ENCODE results near the gene PRR5L.

The PRR5L gene

DNA sequence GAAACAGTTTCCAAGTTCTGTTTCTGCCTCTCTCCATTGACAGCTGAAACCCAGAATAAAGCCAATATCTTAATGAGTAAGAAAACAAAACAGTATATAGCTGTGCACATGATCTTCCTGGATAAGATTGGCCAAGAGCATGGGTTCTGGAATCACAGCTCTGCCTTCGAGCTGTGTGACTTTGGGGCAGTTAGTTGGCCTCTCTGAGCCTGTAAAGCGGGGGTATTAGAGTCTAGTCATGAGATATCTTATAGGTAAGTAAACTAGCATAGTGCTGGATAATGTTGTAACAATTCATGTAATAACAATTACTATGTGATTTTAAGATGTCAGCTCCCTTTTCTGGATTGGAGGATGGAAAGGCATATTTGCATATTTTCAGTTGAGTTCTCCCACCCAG, 140.5 kb downstream of the PRR5L start:
- no peak for DNase-seq (ENCODE audit: low read depth)

DNA sequence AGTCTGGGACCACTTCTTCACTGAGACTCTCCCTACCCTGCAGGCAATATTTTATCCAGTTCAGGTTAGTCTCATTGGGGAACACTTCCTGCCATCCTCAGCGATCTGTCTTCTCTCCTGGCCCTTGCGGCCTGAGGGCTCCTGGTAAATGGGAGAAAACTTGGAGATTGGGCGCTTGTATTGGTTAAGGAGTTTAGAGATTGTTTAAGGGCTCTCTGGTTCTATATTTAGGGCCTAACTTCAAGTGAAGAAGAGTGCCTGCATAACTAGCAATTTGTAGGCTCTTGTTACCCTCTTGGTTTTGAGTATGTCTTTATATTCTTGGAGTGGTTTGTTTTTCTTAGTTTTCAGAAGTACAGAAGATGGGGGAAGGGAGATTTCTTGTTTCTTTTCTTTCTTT, 141.3 kb downstream of the PRR5L start:
- no peak for DNase-seq (ENCODE audit: low read depth)

DNA sequence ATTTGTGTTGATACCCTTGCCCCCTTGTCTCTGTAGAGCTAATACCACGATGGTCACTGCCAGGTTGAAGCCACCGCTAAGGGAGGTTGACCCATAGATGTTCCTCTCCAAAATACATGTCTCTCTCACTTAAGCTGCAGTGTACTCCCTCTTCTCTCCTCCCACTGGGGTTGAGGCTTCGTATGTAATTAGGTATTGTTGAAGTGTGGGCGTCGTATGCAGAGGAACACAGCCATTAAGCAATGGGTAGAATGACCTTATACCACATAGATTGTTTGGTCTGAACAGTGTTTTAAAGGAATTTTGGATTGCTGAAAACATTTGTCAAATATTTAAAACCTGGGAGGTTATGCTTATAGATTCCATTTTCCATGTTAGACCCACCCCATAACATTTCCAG, 142.0 kb downstream of the PRR5L start:
- DNase-seq (ENCODE audit: low read depth), result no peak

DNA sequence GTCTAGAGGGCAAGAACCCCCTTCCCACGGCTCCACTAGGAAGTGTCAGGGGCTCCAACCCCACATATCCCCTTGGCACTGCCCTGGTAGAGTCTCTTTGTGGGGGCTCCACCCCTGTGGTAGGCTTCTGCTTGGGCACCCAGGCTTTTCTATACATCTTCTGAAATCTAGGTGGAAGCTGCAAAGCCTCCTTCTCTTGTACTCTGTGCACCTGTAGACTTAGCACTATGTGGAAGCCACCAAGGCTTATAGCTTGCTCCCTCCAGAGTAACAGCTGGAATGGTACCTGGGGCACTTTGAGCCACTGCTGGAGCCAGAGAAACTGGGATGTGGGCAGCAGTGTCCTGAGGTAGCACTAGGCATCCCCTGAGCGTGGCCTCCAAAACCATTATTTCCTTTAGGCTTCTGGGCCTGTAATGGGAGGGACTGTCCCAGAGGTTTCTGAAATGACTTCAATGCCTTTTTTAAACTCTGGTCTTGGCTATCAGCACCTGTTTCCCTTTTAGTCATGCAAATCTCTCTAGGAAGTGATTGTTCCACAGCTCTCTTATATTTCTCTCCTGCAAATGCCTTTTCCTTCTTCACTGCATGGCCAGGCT, 145.6 kb downstream of the PRR5L start:
- DNase-seq (ENCODE audit: low read depth), result no peak

DNA sequence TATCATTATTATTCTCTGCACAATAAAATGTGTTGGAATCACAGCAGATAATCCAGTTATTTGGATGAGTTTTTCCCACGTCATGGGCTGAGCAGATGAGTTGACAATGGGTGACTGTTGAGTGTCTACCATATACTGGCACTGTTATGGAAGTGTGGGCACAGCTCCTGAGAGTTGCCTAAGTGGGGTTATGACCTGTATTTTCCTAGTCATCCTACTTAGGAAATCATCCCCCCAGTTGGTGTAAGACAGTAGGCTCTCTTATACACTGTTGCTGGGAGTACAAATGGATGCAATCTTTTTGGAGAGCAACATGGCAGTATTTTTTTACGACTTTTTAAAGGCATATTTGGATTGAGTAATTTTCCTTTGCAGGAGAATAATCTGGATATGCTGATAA, 147.6 kb downstream of the PRR5L start:
- no peak for DNase-seq (ENCODE audit: low read depth)

DNA sequence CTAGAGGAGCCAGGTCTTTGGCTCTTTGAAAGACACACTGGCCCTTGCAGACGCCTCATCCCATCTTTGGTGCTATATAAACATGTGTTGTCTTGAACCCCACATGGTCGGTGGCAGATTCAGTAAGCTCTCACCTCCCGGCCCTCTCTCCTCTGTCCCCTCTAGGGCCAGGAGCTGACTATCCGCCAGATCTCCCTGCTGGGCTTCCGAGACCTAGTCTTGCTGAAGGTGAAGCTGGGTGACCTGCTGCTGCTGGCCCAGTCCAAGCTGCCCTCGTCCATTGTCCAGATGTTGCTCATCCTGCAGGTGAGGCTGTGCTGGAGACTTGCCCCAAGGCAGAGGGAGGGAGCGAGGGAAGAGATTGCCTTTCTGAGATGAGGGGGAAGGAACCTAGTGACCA, 150.0 kb downstream of the PRR5L start:
- DNase-seq (ENCODE audit: low read depth), result no peak

DNA sequence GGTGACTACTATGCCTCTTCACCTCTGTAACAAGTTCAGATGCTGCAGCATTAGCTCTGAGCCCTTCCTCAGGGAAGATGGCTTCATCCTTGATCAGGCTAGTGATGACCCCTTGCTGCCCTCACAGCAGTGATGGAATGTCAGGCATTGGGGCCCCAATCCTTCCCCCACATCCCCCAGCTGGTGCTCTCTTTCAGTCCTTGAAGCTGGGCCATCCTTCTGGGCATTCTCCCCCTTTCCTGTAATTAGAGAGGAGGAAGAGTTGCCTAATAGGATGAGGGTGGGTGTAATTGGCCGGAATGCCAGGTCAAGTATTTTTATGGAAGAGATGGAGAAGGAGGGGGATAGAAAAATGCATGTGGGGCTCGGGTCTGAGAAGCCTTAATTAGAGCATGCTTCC, 151.4 kb downstream of the PRR5L start:
- no peak for DNase-seq (ENCODE audit: low read depth)

DNA sequence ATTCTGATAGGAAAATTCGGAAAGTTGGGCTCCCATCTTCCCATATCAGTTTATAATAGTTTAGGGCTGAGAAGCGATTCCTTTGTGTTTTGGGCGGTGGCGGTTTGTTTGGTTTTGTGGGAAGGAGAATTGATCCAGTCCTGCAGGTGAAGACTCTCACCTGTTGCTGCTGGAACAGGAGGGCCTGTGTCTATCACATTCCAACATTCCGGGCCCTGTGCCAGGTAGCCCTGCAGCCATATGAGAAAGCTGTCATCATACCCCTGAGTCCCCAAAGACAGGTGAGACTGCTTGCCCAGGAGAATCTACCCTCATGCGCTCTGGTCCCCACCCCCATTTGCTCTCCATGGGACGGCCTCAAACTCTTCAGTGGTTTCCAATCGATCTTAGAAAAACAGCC, 151.9 kb downstream of the PRR5L start:
- DNase-seq (ENCODE audit: low read depth), result no peak

DNA sequence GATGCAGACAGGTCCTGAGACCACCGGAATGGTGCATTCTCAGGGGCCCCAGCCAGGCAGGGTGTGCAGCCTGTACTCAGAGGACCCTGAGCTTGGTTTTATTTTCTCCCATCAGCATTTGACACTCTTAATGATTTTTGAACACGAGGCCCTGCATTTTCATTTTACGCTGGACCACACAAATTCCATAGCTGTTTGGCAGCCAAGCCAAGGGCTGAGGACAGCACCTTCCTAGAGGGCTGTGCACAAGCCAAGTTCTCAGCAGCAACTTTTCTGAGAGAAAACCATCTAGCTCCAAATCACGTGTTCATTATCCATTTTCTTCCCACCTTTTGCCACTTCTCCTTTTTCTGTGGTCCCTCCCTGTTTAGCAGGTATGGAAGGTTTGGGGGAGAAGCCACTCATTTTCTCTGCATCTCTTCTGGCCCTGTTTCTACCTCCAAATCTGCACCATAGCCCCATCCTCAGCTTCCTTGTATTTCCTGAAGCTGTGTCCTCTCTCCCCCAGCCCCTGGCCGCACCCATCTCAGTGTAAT, 153.5 kb downstream of the PRR5L start:
- no peak for DNase-seq (ENCODE audit: low read depth)

DNA sequence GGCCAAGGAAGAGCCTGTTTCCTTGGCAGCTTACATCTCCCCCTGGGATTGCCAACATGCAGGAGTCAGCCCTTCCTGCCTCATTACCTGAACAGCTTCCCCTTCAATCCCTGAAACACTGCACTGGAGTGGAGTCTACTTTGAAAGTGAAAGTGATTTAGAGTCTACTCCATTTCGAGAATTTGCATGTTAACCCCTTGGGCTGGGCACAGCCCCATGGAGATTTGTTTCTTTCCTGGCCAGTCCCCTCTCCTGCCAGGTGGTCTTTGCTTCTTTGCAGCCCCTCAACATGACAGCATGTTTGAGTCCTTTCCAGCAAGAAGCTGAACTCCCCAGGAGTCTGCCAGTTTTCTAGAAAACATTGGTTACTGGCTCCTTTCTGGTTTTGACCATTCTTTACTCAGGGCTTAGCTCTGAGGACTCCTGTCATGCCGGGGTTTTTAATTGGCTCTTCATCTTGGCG, 154.1 kb downstream of the PRR5L start:
- no peak for DNase-seq (ENCODE audit: low read depth)

DNA sequence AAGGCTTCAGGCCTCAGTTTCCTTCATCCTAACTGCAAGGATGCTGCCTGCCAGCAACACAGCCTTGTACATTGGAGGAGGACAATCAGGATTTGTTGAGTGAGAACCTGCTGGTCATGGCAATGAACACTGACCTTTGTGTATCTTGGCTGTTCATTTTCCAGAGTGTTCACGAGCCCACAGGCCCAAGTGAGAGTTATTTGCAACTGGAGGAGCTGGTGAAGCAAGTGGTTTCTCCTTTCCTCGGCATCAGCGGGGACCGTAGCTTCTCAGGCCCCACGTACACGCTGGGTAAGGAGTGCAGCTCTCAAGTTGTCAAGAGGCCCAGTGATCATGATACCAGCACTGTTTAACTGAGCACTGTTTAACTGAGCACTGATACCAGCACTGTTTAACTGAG, 155.0 kb downstream of the PRR5L start:
- no peak for DNase-seq (ENCODE audit: low read depth)

DNA sequence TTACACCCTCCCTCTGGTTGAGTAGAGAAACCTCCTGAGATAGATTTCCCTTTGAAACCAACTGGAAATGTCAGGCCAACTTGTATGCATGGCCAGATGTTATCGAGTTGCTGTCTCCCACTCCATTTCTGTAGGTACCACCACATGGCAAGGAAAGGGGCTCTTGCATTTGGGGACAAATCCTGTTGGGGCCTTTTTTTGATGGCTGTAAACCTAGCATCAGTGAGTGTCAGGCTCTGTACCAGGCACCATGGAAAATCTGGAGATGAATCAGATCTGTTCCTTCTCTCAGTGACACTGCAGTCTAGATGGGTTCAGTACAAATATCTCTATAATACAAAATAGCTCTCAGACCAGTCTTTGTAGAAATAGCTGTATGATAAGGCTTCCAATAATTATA, 155.6 kb downstream of the PRR5L start:
- DNase-seq (ENCODE audit: low read depth), result no peak

DNA sequence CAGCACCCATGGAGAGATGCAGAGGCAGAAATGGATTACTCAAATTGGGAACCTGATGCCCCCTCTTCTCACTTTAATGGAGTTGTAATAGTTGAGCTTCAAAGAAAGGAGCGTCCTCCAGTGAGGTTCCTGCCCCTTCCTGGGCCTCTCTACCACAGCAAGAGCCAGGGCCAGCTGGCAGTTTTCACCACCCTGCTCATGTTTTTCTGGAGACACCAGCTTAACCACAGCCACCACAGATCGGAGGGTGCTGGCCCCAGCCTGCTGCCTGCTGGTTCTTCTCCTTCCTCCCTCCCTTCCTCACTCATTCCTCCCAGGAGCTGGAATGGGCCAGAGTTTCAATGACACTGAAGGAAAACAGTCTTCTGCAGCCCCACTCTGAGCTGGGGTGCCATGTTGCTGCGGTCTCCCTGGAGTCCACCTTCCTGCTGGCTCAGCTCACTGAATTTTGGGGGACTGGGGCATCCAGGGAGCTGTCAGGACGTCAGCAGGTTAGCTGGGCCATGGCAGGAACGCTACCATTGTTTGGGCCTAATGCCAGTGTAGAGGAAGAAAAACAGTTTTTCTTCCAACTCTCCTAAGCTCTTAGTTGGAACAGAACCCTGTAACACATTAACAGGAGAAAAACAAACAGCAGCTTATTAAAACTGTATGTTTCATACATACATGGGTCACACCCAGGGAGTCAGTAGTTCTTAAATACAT, 156.3 kb downstream of the PRR5L start:
- DNase-seq (ENCODE audit: low read depth), result no peak

DNA sequence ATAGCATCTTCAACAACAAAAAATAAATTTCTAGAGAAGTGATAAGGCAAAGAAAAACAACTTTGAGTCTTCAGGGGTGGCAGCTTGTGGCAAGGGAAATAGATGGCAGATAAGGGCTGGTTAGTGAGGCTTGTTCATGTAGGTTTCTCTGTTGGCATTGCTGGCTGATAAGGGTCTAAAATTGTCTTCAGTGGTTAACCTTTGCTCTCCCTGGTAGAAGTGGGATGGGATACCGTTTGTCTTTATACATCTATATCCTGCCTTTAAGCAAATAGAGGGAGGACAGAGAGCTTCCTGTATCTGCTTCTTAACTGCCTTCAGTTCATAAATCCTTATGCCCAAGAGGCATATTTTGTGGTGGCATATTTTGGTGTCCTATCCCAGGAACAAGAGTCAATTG, 156.9 kb downstream of the PRR5L start:
- DNase-seq (ENCODE audit: low read depth), result no peak

DNA sequence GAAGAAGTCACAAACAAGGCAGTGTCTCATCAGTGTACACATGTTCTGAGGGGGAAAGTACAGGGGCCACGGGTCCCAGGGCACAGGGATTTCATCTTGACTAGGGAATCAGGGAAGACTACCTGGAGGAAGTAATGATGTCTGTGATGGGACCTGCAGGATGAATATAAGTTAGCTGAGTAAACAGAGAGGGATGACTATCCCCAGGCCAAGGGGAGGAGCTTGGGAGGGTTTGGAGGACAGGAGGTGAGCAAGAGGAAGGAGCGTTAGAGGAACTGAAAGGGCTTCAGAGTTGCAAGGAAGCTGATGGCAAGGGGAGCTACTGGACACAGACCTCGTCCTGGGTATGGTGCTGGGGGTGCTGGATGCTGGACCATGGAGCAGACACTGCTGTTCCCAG, 157.6 kb downstream of the PRR5L start:
- no peak for DNase-seq (ENCODE audit: low read depth)

DNA sequence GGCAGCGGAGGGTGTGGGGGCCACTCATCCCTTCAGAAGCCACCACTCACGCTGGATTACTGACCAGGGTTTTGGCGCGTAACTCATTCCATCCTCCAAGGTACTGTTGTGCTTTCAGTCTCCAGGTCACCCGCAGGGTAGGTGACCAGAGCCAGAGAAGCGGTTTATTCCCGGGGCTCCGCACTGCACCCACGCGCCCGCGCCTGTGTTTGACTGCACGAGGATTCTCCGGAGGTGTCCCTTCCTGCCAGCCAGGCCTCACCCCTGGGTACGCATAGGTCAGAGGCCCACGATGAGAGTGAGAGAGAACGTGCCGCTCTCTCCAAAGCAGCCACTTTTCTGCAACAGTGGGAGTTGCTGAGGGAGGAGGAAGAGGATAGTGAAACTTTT, 158.5 kb downstream of the PRR5L start:
- DNase-seq (ENCODE audit: low read depth), result no peak

DNA sequence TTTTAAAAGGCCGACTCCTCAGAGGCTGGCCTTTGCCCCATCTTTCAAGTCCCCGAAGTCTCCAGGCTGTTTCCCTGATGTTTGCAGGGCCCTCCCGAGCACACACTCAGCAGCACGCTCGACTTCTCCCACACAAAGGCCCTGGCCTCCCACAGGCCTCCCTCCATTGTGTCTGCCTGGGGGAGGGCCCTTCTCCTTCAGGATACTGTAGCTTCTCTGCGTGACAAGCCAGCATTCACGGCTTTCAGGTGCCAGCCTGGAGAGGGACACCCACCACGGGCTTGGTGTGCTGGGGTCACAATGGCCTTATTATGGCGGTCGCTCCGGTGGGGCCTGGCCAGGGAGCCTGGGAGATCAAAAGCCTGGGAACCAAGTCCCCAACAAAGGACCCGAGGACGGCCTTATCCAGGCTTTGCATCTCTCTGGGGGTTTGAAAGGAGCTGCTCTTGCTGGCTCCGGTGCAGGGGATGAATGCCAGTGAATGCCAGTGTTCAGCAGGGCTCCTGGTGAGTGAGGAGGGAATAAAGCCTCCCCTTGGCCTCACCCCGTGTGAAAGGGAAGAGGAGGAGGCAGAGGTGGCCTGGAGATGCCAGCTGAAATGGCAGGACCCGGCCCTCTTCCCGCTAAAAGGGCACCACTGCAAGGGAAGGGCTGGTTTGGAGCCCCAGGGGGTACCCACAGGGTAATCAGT, 159.0 kb downstream of the PRR5L start:
- no peak for DNase-seq (ENCODE audit: low read depth)

DNA sequence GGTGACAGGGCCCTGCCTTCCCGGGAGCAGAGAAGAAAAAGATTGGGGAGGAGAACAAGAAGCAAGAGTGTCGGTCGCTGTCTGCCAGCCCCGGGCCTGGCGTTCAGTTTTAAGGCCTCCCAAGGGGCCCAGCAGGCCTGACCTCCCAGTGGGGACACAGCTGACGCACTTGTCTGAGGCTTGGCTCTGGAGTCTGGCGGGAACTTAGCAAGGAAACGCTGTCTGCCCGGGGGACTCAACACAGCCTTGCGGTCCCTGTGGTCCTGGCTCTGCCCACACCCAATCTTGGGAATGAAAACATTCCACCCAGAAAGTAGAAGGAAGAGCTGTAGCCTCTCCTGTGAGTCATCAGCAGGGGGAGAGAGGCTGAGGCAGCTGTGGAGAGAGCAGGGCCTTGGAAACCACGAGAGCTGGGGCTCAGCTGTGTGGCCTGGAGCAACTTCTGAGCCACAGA, 159.6 kb downstream of the PRR5L start:
- DNase-seq (ENCODE audit: low read depth), result no peak

DNA sequence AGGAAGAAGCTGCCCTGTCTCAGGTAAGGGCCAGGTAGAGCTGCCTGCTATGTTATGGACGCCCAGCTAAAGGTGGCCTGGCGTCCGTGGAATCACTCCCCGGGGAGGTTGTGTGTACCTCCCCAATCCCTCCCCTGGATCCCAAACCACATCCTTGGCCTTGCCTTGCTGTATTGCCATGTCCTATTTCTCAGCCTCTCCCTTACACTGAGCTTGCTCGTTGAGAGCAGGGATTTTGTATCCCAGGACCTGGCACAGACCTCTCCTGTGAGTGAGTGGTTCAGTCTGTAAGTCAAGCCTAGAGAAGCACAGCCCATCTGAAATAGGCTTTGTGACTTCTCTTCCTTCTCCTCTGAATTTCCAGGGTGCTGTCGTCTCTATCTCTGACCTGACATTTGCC, 160.1 kb downstream of the PRR5L start:
- DNase-seq (ENCODE audit: low read depth), result no peak

DNA sequence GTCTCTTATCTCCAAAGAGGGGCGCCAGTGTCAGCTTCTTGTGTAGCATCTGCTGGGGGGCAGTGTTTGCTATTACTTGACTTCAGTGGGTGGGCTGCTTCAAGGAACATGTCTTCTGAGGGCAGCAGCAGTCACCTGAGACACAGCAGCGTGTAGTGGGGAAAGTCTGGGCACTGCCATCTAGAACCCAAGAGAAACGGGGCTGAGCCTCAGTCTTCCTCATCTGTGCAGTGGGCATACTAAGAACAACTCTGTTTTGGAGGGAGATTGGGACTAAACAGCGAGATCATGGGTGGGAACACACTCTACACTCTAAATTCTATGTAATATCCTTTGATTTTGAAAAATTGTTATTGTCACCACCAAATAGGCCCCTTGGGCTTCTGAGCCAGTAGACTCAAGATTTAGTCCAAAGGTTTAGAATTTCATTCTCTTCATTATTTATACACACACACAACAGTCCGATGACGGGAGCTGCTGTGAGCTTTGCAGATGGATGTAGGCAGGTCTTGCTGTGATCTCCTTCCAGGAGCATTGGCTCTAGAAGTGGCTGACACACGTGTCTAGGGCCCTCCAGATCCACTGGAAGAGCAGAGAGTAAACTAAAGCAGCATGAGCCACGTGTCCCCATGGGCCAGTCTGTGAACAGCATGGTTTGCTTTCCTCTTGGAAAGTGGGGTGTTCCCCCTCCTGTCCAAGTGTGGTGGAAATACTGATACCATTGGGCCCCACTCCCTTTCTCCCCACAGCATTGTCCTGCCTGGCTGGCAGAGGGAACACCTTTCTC, 162.2 kb downstream of the PRR5L start:
- no peak for DNase-seq (ENCODE audit: low read depth)

DNA sequence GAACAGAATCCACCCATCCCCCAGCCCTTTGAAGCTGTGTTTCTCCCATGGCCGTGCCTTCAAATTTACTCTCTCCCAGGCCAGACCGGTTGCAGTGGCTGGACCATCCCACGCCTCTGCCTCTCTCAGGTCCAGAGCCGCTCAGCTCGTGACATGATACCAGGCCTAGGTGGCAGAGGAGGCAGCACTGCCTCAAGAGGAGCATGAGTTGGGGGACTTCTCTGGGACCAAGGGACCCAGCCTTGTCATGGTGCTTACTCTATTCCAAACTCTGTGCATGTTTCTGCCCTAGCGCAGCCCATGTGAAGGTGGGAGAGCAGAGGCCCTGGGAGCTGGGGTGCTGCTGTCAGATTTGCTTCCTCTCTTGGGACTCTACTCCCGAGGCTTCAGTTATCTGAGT, 163.0 kb downstream of the PRR5L start:
- no peak for DNase-seq (ENCODE audit: low read depth)

DNA sequence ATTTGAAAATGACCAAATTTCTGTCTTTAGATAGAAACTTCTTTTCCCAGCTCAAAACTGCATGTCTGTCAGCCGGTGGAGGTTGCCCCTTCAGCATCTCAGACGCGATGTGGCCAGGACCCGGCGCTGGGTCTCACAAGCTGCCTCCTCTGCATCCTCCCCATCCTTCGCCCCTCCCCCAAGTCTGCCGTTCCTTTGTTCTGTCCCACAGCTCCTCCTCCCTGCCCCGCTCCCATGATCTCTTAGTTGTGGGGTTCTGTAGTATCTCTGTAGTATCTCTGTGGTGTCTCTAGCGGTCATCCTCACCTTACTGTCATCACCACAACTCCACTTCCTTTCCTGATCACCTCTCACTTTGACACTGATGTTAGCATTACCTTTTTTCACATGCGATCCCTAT, 164.1 kb downstream of the PRR5L start:
- no peak for DNase-seq (ENCODE audit: low read depth)
